HG03378 (cell line): ENCODE measurements around the gene LYZL4.

Experiments
- ATAC-seq: cut with Tn5 transposase; IDR thresholded peaks from one replicate; pipeline ENCODE4 v1.9.1; 2021; ENCODE audit warnings: mild to moderate bottlenecking, moderate library complexity; ENCODE audit not compliant: unreplicated experiment

Gene LYZL4, protein sequence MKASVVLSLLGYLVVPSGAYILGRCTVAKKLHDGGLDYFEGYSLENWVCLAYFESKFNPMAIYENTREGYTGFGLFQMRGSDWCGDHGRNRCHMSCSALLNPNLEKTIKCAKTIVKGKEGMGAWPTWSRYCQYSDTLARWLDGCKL

DNA sequence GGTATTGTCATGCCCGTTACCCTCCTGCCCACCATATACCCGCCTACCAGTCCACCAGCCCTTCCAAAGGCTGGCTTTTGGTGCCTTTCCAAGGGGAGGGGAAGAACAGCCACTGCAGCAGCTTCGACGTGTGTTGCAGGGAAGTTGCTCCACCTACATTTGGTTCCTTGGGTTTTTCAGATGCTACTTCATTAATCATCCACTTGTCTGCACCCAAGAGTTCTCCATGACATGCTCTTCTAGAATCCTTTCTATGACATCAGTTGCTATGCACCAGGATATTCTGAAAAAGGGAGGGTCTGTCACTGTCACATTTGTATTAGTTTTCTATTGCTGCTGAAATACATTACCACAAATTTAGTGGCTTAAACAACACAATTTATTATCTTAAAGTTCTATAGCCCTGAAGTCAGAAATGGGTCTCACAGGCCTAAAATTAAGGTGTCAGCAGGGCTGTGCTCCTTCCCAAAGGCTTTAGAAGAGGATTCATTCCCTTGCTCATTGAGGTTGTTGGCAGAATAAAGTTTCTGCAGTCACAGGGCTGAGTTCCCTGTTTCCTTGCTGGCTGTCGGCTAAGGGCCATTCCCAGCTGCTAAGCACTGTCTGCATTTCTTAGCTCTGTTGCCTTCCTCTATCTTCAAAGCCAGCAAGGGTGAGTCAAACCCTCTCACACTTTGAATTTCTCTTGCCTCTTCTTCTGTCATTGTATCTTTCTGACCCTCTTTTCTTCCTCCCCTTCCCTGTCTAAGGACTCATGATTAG is at the start of gene LYZL4:
Gene LYZL4 (minus strand): TSS at position 241 of the 762 bp plus-strand sequence. CDS start 3,359 bp downstream, outside the sequence.
- ATAC-seq = no peak

DNA sequence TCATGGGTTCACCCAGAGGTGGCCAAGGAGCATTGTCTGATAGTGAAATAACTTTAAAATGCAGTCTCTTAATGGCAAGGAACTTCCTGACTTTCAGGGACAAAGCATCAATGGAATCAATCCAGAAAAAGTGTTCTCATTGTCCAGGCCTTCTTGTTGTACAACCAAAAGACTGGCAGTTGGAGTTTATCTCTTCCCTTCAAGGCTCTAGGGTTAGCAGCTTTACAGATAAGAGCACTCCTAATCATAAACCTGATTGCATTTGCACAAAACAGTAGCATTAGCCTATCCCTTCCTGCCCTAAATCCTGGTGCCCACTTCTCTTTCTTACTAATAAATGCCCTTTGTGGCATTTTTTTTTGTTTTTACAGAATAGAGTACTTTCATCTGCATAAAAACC is 48.7 kb upstream of the LYZL4 start:
- no peak for ATAC-seq

DNA sequence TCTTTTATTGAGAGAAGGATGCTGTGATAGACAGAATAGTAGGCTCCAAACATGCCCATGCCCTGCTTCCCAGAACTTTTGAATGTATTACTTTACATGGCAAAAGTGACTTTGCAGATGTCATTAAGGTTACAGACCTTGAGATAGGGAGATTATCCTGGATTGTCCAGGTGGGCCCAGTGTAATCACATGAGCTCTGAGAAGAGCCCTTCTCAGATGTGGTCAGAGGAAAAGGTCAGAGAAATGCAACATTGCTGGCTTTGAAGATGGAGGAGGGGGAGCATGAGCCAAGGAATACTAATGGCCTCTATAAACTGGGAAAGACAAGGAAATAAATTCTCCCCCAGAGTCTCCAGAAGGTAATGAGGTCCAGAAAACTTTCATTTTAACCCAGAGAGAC is 45.8 kb upstream of the LYZL4 start:
- ATAC-seq = no peak

DNA sequence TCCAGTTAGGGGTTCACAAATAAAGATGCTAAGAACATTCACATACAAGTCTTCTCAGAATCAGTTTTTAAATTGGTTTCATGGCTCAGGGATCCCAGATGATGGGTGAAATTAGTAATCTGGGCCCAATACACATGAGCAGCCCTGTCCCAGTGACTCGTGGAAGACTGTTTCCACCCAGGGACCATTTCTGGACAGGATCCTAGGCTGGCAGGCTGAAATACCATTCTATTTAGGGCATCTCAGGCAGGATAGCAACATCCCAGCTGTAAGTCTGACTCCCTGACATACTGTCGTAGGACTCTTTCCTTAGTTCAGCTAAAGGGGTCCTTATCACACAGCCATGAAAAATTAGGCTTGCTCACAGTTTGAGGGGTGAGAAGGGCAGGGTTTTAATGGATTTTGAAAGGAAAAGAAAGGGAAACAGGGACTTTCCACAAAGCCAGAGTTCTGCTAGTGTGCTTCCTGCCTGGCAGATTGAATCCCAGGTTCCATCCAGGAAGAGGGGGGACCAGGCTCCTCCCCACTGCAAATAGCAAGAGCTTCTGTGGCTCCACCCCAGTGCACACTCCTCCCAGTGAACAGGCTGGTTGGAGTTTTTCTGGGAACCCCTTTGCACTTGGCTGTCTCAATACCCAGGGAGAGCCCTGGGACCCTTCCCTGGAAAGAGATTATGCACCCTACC is 41.3 kb upstream of the LYZL4 start:
- no peak for ATAC-seq

DNA sequence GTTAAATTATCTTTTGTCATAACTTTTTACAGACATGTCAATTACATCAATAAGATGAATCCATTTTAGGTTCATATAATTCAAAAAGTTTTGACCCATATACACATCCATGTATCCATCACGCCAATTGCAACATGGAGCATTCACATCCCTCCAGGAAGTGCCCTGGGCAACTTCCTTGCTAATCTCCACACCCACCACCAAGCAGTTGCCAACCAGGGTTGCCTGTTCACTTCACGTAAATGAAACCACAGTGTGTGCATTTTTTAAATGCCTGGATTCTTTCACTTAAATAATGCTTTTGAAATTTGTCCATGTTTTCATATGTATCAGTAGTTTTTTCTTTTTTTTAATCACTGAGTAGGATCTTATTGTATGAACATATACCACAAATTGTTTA is 40.7 kb upstream of the LYZL4 start:
- no peak for ATAC-seq

DNA sequence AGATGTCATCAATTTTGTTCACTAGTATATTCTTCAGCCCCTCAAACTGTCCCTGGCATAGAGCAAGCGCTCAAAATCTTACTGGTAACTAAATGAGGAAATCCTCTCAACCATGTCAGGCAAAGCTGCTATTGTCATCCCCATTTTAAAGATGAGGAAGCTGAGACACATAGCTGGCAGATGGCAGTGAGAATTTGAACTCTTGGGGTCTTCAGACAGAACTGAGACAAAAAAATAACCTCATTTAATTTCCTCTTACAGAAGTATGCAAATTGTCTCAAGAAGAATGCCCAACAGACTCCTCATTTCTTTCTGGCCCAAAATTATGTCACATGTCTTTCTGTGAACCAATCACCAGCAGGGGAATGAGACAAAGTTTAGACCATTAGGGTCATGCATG is 40.2 kb upstream of the LYZL4 start:
- no peak for ATAC-seq

DNA sequence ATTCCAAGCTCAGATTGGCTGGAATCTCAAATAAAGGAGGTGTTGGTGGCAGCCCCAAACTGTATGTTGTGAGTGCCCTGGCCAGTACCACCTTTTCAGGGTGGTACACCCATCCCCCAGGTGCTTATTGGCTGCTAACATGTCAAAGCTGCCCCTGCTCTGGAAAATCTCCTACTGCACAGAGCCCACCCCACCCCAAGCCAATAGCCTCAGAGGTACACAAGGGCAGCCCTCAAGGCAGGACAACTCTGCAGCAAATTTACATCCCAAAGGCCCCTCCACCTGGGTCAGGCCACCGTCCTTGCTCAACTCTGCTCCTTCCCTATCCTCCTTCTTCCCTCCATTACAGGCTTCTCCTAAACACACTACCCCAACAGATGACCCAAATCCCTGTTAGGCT is 37.1 kb upstream of the LYZL4 start:
- ATAC-seq = no peak

DNA sequence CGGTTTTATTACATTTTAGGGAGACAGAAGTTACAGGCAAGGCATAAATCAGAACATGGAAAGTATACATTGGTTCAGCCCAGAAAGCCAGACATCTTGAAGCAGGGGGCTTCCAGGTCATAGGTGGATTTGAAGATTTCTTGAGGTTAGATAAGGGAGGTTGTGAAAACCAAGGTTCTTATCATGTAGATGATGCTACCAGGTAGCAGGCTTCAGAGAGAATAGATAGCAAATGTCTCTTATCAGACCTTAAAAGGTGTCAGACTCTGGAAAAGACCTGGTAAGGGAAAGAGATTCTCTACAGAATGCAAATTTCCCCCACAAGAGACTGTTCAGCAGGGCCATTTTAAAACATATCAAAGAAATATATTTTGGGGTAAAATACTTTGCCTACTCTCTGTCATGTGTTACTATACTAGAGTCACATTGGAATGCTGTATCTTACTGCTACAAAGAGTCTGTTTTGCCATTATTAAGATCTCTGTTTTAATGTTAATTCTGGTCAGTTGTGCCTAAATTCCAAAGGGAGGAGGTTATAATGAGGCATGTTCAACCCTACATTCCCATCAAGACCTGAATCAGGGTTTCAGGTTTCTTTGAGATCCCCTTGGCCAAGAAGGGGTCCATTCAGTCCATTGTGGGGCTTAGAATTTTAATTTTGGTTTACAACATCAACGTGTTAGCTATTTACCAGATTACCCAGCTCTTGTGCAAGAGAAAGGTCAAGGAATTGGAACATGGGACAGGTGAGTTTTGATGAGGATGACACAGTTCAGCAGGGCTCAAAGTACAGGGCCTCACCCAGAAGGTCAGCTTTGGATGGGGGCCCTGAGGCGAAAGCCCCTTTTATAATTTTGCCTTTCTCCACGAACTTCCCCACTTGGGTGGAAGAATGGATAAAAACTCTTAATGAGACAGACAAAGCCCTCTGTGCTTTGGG is 36.0 kb upstream of the LYZL4 start:
- no peak for ATAC-seq

DNA sequence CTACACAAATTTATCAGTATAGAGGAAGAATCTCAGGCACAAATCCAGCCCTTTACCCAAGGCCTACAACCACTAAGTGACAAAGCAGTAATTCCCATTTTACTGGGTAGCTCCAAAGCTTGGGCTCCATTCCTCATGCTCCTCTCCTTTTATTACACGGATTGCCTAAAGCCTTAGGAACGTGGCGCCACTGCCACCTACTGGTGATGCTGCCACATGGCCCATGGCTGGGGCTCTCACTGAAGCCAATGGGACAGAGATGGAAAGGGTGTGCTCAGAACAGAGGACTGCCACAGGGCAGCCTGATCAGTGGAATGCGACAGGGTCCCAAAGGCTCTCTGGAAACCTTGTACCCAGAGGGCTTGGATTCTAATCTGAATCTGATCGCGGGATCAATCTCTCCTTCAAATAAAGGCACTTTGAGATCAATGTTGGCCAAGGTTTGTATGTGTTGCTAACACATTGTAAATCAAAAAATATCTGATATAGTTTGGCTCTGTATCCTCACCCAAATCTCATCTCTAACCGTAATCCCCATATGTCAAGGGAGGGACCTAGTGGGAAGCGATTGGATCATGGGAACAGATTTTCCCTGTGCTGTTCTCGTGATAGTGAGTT is 33.5 kb upstream of the LYZL4 start:
- peak; percentile 58 for ATAC-seq

DNA sequence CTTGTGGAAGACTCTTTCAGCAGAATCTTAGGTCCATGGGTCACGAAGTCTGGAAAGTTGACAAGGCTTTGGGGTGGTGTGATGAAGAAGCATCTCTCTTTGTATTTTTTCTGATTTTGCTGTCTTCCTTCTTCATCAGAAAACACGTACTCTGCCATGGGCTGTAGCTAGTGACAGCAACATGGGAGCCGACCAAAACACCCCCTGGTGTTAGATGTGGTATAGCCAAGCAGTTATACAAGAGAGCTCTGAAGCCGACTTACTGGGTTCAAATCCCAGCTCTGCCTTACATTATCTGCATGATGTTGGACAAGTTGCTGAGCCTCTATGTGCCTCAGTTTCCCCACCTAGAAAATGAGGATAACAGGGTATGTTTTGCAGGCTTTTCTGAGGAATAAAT is 32.9 kb upstream of the LYZL4 start:
- ATAC-seq = no peak

DNA sequence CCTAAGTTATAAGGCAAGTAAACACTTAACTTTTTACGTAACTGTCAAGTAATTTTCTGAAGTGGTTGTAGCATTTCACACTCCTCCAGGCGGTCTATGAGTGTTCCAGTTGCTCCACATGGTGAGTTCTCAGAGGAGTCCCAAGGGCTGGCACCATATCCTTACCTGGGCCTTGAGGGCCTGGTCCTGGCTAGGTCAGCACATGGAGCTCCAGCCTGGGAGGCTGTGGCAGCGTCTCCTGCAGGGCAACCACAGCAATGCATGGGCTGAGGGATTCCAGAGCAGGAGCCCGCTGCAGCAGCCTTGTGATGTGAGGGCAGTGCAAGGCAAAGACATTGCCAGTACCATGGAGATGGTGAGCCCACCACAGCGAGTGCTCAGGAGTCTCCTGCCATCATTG is 32.2 kb upstream of the LYZL4 start:
- no peak for ATAC-seq

DNA sequence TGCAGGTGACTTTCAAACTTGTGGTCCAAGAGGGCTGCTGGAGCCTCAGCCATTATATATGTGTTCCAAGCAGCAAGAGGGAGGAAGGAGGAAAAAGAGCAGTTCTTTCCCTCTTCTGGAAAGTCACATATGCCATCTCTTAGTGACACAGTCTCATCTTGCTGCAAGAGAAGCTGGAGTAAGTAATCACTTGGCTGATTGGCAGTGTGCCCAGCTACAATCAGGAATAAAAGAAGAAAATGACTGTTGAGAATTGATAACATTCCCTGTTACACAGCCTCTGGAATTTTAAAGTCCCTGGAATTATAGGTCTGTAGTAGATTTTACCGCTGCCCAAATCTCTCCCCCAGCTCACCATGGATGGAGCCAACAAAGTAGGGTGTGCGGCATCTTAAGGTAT is 31.4 kb upstream of the LYZL4 start:
- ATAC-seq = no peak

DNA sequence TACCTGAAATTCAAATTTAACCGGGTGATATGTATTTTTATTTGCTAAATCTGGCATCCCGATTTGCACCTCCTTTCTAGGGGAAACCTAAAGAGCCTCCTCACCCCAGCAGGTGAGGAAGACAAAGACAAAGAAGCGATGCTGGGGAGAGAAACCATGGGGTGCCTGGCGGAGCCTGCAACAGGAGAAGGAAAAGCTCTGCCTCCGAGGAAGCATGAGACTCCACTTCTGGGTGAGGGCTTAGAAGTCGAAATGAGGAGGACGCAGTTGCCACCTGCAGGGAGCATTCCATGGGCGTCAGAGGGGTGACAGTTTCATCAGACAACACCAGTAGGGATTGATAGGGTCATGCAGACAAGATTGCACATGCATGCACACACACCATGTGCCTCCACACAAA is 30.5 kb upstream of the LYZL4 start:
- ATAC-seq = no peak

DNA sequence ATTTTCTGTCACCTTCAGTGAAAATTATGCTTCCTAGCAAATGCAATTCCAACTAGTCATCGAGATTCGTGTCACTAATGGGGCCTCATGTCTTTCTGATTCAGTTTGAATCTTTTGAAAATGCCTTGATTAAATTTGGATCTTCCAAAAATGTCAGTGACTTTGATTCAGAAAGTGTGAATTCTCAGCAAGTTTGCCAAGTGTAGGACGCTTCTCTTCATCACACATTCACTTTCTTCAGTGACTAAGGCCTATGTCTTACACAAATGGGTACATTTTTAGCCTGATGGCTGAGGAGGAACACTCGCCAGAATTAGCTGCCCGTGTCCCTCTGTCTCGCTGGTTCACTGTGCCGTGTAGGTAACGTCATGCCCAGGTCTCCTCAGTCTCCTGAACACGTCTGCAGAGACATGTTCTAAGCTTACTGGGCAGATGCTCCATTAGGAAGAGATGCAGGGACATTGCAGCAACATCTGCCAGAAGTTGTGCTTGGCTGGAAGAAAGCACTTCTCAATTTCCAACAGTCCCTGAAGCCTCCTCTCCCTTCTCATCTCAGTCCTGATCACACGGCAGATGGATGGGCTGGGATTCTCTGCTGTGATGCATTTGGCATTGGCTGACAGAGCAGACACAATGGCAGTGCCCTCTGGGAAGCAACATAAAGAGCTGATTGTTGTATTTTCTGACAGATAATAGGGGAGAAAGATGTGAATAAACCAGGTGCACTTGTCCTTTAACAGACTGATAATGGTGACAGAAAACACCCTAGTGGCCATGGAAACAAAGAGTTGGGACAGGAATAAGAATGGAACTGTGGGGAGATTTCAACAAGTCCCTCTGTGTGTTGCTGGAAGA is 29.1 kb upstream of the LYZL4 start:
- ATAC-seq = no peak

DNA sequence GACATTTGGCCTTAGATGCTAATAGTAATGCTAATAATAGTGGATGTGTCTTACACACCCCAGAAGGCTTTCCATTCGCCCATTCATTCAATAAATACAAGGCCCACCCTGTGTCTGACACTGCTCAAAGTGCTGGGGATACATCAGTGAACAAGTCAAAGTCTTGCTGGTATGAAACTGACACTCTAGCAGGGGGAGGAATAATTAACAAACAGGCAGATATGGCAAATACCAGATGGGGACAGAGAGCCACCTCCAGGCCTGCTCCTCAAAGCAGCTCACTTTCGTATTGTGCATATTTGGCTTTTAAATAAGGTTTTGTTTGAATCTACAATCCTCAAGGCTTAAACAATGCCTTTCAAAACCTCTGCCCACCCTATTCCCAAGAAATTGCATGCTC is 28.3 kb upstream of the LYZL4 start:
- ATAC-seq = no peak

DNA sequence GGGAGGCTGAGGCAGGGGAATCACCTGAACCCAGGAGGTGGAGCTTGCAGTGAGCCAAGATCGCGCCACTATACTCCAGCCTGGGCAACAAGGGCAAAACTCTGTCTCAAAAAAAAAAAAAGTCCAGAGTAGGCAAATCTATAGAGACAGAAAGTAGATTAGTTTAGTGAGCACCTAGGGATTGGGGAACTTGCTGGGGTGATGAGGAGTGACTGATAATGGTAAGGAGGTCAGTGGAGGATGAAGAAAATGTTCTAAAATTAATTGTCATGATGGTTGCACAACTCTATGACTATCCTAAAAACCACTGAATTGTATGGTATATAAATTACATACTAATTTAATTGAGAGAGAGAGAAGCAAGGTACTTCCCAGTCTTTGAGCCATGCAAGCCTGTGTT is 27.8 kb upstream of the LYZL4 start:
- ATAC-seq = no peak

DNA sequence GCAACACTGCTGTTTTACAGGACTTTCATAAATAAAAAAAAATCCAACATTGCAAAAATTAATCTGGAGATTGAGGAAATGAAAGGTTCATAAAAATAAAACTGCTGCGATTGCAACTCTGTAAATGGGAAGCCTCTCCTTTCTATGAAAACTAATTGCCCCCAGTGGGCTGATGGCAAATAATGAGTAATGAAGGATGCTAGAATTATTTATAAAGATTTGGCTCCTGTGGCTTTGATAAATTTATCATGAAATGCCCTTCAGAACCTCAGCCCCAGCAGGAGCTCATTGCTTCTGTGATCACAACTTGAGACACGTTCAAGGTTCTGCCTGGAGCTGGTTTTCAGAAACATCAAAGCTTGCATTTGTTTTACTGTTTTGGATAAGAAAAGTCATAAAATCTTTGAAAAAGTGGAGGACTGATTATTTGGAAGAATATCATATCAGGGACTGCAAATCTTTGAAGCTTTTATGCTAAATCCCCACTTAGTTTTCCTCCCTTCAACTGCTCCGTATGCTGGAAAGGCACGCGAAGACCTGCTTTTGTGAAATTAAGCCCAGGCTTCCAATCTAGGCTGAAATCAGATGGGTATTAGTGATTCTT is 24.5 kb upstream of the LYZL4 start:
- ATAC-seq = no peak

DNA sequence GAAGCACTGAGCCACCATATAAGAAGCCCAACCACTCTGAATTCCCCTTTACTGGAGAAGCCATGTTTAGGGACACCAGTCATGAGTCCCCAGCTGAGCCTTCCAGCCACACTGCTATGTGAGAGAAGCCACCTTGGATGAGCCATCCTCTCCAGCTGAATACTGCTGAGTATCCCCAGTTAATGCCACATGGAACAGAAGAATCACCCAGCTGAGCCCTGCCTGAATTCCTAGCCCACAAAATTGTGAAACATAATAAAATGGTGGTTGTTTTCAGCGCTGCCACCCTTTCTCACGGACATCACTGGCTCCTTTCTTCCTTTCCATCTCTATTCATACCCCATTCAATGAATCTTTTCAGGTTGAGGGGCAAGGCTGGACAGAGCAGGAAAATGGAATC is 22.1 kb upstream of the LYZL4 start:
- no peak for ATAC-seq

DNA sequence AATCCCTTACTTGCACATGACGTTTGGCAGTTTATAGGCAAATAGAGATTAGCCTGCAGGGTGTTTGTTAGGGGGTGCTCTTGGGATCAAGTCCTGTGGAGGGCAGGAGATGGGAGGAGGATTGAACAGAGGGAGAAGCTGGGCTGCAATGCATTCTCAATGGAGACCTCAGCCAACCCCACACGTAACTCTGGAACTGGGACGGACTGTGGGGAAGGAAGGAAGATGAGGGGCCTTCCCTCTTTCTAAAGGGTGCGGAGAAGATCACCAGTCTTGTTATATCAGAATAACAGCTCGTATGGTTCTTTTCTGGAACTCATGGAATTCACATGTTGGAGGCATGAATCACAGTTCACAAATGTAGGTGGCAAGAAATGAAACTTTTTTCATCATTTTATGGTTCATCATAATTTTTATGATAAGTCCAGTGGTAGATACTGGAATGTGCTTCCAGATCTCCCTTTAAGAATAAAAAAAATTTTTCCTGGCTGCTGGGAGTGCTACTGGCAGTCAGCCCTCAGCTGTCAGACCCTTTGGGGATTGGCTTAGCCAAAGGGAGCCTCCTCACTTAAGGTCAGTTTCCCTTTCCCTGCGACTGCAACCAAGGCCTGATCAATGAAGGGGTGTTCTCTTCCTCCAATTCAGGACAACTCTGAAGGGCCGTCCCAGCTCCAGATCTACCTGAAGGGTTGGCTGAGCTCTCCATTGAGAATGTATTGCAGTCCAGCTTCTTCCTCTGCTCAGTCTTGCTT is 20.5 kb upstream of the LYZL4 start:
- no peak for ATAC-seq
